ENCODE measurements around the gene COL8A1. TPM values are rescaled to one million over a fixed set of nuclear protein-coding genes. Genes with fewer than 3 reads are reported as not detected.

The COL8A1 gene
- total RNA-seq, 1 donor from 2014 or later = not detected

DNA sequence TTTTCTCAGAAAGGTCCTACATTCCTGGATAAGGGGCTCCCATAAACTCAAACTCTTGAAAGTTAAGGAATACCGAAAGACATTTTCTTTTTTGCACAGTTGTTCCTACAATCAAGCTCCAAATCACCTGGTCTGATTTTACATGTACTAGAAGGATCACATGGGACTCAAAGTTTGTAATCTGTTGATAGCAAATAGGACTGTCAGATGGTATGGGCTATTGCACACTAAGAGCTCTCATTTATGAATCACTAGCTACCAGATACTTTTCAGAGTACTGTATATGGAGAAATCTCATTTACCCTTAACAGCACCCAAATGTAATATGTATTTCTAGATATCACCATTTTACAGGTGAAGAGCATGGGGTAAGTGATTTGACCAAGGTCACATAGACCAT, 129.7 kb downstream of the COL8A1 start:
- TF ChIP-seq CTCF (IDR thresholded peaks at IDR 0.05; ENCODE audit: unreplicated experiment) = no peak
- Mint-ChIP-seq H3K9me3 (ENCODE audit: low read depth) (no peaks in the 10 kb centered on the region), H3K36me3 (ENCODE audit: insufficient read depth) (no peaks in the 10 kb centered on the region), H3K27me3 (no peaks in the 10 kb centered on the region), H3K27ac (no peak overlapping the region), H3K4me1 (ENCODE audit: low read depth) (no peaks in the 10 kb centered on the region), H3K4me3 (ENCODE audit: low read depth) (no peak overlapping the region)
- DNase-seq (ENCODE audit: low spot score, unreplicated experiment) = no peak

GRCh38 chr3:99768808-99769501, 130.6 kb downstream of the COL8A1 start:
- no peak for TF ChIP-seq CTCF (IDR thresholded peaks at IDR 0.05; ENCODE audit: unreplicated experiment)
- no peaks in the 10 kb centered on the region for H3K9me3 Mint-ChIP-seq (ENCODE audit: low read depth)
- no peak overlapping the region for H3K27ac Mint-ChIP-seq
- no peaks in the 10 kb centered on the region for H3K4me1 Mint-ChIP-seq (ENCODE audit: low read depth)
- no peak overlapping the region for H3K4me3 Mint-ChIP-seq (ENCODE audit: low read depth)
- DNase-seq (ENCODE audit: low spot score, unreplicated experiment) = no peak
- H3K27me3 Mint-ChIP-seq = no peaks in the 10 kb centered on the region
- H3K36me3 Mint-ChIP-seq (ENCODE audit: insufficient read depth) = no peaks in the 10 kb centered on the region

DNA sequence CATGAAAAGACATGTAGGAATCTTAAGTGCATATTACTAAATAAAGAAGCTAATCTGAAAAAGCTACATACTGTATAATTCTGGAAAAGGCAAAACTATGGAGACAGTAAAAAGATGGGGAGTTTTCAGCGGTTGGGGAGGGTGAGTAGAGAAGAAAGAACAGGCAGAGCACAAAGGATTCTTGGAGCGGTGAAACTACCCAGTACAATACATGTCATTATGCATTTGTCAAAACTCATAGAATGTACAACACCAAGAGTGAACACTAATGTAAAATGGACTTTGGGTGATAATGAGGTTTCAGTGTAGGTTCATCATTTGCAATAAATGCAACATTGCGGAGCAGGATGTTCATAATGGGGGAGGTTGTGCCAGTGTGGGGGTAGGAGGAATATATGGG, 133.8 kb downstream of the COL8A1 start:
- Mint-ChIP-seq H3K27ac (no peak overlapping the region), H3K4me3 (ENCODE audit: low read depth) (no peak overlapping the region), H3K9me3 (ENCODE audit: low read depth) (no peaks in the 10 kb centered on the region), H3K4me1 (ENCODE audit: low read depth) (no peaks in the 10 kb centered on the region), H3K36me3 (ENCODE audit: insufficient read depth) (no peaks in the 10 kb centered on the region), H3K27me3 (no peaks in the 10 kb centered on the region)
- TF ChIP-seq CTCF (IDR thresholded peaks at IDR 0.05; ENCODE audit: unreplicated experiment) = no peak
- DNase-seq (ENCODE audit: low spot score, unreplicated experiment) = no peak

GRCh38 chr3:99772671-99773070, 134.3 kb downstream of the COL8A1 start:
- H3K36me3 Mint-ChIP-seq (ENCODE audit: insufficient read depth) = no peaks in the 10 kb centered on the region
- no peak overlapping the region for H3K4me3 Mint-ChIP-seq (ENCODE audit: low read depth)
- H3K9me3 Mint-ChIP-seq (ENCODE audit: low read depth) = no peaks in the 10 kb centered on the region
- H3K4me1 Mint-ChIP-seq (ENCODE audit: low read depth) = no peaks in the 10 kb centered on the region
- H3K27me3 Mint-ChIP-seq = no peaks in the 10 kb centered on the region
- no peak for DNase-seq (ENCODE audit: low spot score, unreplicated experiment)
- no peak overlapping the region for H3K27ac Mint-ChIP-seq
- TF ChIP-seq CTCF (IDR thresholded peaks at IDR 0.05; ENCODE audit: unreplicated experiment) = no peak

GRCh38 chr3:99774467-99774866, 136.1 kb downstream of the COL8A1 start:
- H3K9me3 Mint-ChIP-seq (ENCODE audit: low read depth) = no peaks in the 10 kb centered on the region
- H3K4me3 Mint-ChIP-seq (ENCODE audit: low read depth) = no peak overlapping the region
- no peaks in the 10 kb centered on the region for H3K4me1 Mint-ChIP-seq (ENCODE audit: low read depth)
- no peak for TF ChIP-seq CTCF (IDR thresholded peaks at IDR 0.05; ENCODE audit: unreplicated experiment)
- DNase-seq (ENCODE audit: low spot score, unreplicated experiment) = no peak
- H3K36me3 Mint-ChIP-seq (ENCODE audit: insufficient read depth) = no peaks in the 10 kb centered on the region
- no peak overlapping the region for H3K27ac Mint-ChIP-seq
- H3K27me3 Mint-ChIP-seq = no peaks in the 10 kb centered on the region
